NCI-H1436 (cell line): Measurements from ENCODE around the gene GABRD.
A peak's percentile ranks its signal among the peaks of the same experiment; 100 is the strongest.

Experiments
- DNase-seq: peaks from one replicate; lab custom pipeline; 2025; lab: John Stamatoyannopoulos, UW

GABRD gene

DNA sequence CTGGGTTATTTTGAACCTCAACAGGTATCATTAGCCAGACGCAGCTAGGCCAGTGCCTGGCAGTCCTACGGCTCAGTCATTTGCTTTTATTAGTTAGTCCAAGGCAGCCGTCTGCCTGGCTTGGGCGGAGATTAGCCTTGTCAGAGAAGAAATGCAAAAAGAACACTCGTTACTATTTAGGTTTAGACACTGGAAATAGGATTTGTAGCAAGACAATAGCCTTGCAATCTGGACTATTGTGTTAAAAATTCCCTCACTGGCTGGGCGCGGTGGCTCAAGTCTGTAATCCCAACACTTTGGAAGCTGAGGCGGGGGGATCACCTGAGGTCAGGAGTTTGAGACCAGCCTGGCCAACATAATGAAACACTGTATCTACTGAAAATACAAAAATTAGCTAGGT is 20.1 kb downstream of the GABRD start:
- DNase-seq, result no peak

DNA sequence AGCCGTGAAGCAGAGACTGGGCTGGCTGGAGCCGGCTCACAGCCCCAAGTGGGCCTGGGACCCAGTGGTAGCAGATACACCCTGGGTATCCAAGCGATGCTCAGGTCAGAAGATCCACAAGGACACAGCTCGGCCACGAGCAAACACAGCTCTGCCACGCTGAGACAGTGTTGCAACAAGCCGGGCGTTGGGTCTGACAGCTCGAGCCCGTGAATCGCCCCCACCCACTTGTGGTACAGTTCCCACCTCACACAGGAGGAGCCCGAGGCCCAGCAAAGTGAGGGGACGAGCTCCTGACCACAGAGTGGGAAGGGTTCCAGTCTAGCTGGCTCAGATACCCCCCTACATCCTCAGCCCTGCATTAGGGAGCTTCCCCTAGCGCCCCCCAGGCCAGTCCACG is 22.2 kb downstream of the GABRD start:
- no peak for DNase-seq

DNA sequence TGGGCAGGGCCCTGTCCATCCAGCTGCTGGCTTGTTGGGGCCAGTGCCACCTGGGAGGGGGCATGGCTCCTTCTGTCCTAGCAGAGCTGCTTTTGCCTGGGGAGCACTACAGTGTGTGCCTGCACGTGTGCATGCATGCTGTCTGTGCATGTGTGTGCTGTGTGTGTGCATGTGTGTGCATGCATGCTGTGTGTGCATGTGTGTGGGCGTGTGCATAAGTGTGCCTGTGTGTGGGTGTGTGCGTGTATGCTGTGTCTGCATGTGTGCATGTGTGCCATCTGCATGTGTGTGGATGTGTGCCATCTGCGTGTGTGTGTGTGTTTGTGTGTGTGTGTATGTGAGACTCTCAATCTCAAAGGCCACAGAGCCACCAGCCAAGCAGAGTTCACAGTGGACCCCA is 22.7 kb downstream of the GABRD start:
- DNase-seq, result no peak

DNA sequence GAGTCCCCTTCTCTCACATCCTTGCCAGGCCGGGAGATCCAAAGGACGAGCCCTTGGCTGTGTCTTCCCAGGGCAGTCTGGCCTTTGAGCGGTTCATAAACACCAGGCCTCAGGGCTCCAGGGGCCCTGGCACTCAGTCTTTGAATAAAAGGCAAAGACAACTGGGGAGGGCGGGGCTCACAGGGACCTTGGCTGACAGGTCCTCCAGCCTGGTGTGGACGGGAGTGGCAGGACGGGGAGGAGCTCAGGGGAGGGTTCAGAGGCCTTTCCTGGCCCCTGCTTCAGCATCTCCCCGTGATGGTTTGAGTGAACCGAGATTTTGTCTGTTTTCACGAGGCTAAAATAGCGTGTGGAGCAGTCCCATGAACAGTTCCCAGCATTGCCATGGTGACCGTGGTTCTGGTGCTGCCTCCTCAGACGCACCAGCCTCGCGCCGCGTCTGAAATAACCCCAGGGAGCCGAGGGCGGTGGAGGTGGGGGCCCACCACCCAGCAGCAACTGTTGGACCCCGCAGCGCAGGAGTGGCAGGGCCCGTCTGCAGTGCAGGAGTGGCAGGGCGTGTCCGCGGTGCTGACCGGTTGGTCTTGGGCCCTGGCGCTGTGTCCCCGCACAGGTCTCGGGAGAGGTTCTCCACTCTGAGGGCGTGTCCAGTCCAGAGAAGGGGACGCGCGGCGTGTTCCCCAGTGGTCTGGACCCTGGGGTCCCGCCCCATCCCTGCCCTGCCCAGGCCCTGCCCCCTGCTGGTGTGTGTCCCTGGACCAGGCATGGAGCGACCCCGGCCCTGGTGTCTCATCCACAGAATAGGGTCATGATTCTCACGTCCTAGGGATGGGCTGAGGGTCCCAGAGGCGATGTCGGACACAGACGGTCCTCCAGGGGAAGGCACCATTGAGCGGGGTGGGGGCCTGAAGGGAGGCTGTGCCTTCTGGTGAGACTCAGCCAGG is 24.0 kb downstream of the GABRD start:
- no peak for DNase-seq

DNA sequence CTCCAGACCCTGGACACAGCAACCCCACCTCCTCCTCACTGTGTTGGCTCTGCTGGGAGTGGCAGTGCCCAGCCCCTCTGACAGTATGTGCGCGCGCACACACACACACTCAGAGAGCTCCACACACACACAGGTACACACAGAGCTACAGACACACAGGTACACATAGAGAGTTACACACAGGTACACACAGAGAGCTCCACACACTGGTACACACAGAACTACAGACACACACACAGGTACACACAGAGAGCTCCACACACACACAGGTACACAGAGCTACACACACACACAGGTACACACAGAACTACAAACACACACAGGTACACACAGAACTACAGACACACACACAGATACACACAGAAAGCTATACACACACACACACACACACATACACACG is 24.7 kb downstream of the GABRD start:
- DNase-seq, result no peak

DNA sequence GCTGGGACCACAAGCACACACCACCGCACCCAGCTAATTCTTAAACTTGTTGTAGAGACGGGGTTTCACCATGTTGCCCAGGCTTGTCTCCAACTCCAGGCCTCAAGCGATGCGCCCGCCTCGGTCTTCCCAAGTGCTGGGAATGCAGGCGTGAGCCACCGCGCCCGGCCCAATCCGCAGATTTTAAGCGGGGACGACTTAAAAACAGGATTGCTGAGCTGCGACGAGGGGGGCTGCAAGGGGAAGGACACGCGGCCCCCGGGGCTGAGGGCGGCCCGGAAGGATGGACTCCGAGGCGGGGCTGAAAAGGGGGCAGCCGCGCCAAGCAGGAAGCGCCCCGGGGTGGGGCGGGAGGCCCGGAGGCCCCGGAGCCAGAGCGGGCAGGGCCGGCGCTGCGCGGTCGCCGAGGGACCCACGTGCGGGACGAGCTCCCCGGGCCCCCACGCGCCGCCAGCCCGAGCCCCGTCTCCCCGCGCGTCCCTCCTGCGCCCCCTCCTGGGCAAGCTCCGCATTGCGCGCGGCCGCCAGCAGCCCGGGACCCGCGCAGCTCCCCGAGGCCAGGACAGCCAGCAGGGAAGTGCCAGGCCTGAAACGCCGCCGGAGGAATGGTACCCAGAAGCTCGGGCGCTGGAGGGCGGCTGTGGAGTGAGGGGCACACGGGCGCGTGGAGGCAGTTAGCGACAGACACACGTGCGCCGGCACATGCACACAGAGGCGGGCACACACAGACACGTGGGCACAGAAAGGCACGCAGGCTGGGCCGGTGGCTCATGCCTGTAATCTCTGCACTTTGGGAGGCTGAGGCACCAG is 25.6 kb downstream of the GABRD start:
- DNase-seq, result peak; percentile 42

DNA sequence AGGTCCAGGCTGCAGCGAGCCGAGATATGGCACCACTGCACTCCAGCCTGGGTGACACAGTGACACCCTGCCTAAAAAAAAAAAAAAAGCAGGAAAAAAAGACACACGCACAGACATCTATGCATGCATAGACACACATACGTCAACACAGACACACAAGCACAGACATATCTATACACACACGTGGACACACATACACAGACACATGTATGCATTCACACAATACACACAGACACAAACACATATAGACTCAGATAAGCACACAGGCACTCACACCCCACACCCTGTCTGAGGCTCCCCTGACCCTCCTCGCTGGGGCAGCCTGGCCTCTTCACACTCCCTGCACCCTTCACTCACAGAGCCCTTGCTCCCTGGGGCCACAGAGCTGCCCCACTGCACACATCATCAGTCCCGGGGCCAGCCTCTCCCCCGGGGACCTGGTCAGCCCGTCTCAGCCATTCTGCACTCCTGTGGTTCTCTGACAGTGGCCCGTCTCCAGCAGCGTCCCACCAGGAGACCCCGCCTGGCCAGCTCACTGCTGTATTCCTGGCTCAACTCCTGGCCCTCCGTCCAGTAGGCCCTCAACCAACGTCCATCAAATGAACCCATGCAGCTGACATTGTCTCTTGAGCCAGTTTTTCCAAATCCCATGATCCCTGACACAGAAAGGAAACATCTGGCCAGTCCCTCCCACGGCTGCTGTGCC is 26.5 kb downstream of the GABRD start:
- DNase-seq, result no peak

DNA sequence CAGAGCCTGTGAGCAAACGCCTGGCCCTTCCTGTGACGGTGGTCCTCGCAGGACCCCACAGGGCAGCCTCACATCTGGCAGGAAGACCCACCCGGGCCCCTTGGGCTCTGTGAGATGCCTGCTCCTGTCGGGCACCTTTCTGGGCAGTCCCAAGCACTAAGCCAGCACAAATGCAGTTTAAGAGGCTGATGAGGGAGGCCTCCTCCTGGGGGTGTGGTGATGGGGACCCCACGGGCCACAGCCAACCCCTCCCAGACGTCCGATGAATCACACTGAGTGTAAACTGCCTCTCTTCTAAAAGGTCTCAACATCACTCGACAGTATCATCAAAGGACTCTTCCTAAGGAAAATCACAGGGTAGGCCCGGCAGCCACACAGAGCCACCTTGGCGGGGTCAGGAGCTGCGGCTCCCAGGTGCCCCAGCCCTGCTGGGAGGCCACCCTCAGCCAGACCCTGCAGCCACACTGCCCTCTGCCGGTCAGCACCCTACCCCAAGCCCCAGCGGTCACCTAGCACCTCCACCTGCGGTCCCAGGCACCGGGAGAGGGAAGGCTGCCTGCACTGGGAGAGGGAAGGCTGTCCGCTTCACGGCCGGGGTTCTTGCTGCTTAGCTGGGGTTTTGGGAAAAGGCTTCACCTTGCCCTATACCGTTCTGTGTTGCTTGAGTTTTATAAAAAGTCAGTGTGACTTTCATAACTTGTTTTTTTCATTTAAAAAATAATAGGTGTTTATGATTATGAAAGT is 27.2 kb downstream of the GABRD start:
- peak; percentile 2 for DNase-seq

DNA sequence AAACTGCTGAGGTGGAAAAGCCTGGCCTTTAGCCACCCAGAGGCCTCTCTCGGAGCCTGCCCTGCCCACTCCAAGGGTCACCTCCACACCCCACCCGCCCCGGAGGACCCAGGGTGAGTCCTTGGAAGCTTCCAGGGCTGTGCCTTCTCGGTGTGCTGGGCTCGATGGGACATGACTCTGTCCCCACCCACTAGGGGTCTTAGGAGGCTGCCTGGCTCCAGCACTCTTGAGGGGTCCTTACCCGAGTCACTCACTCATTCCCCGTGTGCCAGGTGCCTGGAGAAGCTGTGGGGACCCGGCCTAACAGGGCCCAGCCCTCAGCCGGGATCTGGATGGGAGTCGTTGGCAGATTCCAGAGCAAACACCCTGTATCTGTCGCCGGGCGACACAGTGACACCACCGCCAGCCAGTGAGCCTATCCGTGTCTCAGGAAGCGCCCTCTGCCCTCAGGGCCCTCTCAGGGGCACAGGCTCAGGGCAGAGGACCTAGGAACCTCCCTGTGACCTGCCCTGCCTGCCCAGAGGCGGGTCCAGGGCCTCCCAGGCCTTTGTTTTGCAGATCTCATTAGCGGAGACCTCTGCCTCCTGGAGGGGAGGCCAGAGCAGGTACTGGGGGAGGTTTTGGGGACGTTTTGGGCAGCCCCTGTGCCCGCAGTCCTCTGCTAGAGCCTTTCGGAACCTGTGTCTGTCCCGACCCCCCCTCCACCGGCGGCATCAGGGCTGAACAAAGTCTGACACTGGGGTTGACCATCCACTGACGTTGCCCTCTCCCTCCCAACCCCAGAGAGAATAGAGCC is 28.0 kb downstream of the GABRD start:
- no peak for DNase-seq

DNA sequence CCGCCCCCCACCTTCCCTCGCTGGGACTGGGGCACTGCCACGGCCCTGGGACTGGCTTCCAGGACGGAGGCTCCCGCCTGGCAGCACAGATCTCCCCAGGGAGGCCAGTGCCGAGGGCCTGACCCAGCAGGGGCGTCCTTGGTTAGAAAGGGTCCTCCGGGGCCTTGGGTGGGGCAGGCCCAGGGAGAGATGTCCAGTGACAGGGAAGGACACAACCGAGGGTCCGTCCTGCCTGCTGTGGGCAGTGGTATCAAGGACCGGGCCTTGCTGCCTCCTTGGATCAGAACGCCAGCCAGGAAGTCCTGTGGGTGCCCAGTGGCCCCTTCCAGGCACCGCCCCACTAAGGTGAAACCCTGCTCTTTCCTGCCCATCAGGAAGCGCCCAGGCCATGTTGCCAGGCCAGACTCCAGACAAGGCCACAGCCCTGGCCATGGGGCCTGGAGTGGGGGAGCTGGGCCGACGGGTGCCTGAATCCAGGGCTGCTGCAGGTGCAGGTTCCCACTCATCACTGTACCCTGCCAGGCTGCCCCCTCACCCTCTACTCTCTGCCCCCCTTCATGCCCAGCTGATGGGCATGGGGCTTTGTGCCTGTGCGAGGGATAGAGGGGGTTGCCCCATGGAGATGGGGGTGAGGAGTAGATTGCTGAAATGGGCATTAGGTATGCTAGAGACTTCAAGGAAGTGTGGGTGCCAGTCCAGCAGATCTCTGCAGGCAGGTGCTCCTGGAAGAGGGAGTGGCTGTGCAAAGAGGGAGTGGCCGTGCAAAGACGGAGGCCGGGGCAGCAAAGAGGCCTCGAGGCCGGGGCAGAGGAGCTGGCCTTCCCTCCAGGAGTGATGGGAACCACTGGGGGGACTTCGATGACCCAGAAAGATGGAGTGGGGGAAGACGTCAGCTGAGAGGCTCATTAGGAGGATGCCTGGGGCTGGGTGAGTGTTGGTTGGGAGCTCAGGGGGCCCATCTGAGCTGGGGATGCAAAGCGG is 28.9 kb downstream of the GABRD start:
- no peak for DNase-seq

DNA sequence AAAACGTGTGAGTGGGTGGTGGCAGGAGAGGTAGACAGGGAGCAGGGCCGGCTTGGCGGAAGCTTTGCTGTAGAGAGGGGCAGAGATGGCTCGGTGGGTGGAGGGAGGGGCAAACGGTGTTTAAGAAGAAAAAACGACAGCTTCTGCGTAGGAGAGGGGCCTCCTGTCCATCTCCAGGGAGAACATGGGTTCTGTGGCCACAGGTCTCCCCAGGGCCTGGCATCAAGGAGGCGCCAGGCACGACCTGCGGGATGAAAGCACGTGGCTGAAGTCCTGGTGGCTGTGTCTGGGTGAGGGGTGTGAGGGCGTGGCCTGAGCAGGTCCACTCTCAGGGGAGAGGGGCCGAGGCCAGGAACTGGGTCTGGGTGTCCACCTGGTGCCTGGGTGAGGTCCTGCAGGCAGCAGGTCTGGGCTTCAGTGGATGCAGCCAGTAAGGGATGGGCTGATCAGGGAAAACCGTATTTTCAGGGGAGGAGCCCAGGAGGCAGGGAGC is 30.1 kb downstream of the GABRD start:
- peak; percentile 18 for DNase-seq

DNA sequence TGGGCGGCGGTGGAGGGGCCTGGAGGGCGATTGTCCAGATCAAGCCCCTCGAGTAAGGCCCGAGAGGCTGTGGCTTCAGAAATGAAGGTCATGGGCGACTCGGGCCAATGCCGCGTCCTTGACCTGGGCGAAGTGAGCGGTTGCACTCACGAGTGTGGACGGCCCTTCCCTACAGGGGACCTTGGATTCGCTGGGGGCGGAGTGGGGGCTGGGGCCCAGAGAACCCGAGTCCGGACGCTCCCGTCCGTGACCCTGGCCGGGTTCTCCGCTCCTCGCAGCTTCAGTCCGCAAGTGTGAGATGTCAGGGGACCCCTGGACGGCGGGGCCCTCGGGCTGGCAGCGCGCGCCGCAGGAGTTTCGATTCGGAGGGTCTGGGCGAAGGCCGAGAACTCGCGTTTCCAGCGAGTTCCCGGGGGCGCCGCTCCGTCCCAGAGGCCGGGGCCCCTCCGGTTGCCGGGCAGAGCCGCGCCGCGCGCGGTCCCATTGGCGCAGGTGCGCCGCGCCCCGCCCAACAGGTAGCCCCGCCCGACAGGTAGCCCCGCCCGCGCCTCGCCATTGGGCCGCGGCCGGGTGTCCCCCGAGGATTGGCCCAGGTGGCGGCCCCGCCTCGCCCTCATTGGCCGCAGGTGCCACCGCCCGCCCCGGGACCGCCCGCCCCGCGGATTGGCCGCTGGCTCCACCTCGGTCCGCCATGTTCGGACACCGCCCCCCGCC is 30.7 kb downstream of the GABRD start, which contains the start of gene PRKCZ:
TSS of gene PRKCZ (plus strand) at position 694 of the 714 bp plus-strand sequence. CDS start 220 bp downstream, outside the sequence.
- DNase-seq, result peak; percentile 91

DNA sequence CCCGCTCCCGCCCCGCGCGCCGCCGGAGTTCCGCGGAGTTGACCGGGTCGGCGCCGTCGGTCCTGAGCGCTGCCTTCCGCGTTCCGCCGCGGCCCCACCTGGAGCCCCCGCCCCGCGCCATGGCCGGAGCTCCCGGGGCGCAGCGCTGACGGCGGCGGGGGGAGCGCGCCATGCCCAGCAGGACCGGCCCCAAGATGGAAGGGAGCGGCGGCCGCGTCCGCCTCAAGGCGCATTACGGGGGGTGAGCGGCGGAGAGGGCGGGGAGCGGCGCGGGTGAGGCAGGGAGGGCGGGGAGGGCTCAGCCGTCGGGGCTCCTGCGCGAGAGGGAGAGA is 31.3 kb downstream of the GABRD start:
- DNase-seq, result no peak

DNA sequence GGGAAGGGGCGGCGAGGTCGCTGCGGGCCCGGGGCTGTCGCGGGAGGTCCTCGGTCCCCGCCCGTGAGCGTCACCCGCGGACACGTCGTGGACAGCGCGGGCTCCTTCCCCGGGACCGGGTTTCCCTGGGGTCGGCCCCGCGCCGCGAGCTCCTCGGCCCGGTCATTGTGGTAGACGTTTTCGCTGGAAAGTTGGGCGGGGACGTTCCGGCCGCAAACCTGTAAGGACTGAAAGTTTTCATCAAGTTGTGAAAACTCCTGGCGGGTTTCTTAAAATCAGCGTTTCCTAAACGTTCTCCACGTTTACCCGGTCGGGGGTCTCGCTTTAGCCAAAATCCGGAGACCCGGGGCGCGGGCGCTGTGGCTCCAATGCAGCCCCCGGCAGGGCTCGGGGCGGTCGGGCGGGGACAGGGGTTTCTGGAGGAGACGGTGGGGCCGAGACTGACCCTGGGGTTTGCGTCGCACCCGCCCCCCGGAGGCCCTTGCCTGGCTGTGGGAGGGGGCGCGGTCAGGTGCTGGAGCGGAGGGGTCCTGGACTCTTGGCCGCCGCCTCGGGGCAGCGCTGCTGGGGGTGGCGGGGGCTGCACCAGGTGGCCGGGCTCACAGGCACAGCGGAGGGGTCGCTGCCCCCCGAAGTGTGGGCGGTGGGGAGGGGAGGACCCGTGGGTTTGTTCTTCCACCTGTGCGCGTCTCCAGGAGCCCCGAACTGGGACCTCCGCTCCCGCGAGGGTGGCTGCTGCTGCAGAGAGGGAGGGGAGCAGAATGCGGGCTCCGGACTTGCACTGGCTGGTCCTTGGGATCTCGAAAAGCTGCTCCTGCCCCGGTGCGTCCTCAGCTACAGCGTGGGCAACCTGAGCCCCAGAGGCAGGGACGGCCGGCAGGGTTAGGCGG is 31.9 kb downstream of the GABRD start:
- DNase-seq, result no peak

DNA sequence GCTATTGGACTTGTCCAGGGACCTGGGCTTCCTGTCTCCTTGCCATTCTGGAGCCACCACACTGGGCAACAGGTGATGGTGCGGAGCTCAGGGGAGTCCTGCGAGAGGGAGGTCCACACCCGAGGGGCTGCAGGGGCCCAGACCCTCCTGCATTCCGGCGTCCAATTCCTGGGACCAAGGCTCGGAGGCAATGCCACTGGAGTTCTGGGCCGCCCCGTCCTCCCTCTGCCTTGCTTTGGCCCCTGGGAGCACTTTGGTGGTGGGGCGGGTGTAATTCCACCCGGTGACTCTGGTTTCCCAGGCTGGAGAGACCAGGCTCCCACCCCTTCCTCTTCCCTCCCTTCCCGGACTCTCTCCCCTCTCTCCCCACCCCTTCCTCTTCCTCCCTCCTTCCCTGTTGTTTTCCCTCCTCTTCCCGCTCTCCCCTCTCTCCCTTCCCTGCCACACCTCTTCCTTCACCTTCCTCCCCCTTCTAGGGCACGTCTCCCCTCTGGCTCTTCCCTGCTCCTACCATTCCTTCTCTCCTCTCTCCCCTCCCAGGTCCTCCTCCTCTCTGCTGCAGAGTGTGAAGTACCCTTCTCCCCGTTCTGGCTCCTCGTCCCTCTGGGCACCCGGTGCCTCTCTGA is 33.0 kb downstream of the GABRD start:
- DNase-seq, result no peak

DNA sequence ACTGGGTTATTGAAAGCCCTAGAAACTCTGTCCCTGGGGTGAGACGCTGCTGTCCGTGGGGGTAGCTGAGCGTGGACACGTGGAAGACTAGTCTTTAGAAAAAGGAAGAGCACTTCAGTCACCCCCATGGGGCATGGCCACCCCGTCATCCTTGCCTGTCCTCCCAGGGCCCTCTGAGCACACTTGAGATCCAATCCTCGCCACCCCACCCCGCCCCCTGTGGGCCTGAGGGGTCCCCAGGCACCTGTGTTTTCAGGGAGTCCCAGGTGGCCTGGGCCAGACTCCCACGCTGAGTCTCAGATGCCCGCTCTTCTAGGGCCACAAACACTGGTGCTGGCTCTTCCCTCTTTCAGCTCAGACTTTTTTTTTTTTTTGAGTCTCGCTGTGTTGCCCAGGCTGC is 33.6 kb downstream of the GABRD start:
- DNase-seq, result no peak

DNA sequence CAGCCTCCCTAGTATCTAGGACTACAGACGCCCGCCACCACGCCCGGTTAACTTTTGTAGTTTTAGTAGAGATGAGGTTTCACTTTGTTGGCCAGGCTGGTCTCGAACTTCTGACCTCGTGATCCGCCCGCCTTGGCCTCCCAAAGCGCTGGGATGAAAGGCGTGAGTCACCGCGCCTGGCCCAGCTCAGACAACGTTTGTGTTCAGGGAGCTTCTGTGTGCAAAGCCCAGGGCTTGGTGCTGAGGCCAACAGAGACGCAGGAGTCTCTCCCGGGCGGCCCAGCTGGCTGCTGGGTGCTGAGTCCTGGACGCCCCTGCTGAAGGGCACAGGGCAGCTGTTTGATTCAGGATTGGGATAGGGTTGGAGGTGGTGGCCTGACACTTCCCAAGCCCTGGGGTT is 34.1 kb downstream of the GABRD start:
- no peak for DNase-seq
